ENCODE measurements around the gene PAK4. TPM values are rescaled to one million over a fixed set of nuclear protein-coding genes. Genes with fewer than 3 reads are reported as not detected.

Gene PAK4
- total and polyA plus RNA-seq, 2 of the 8 experiments (the other 6 are each of a cell fraction or from before 2014, with no cell fraction given): 50.7 to 64.4 TPM

DNA sequence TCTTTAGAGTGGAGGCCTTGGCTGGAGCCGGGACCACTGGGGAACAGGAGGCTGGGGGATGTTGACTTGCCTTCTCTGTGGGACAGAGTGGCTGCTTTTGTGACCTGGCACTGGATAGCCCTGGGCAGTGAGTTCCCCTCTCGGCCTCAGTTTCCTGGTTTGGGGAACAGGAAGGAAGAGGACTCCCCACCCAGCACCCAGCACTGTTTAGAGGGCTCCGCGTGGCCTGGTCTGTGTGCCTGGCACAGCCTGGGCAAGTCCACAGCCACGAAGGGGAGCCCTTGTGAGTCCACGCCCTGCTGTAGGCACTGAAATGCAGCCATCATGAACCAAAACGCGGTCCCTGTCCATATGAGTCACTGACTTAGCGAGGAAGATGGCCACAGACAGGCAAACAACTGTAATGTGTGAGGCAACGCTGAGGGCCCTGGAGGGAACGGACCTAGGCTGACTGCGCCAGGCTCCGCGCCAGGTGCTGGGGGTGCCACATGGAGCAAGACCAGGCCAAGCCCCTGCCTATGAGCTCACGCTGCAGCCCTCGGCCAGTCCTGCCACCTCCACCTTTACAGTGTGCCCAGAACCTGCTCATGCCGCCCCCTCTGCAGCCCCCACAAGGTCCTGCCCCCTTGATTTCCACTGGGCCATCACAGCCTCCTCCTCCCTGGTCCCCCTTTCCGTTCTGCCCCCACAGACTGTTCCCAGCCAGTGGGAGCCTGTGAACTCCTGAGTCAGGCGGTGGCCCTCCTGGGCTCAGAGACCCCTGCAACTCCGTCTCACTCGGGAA, 35.5 kb downstream of the PAK4 start (continued):
- TF ChIP-seq, protein P1, sequence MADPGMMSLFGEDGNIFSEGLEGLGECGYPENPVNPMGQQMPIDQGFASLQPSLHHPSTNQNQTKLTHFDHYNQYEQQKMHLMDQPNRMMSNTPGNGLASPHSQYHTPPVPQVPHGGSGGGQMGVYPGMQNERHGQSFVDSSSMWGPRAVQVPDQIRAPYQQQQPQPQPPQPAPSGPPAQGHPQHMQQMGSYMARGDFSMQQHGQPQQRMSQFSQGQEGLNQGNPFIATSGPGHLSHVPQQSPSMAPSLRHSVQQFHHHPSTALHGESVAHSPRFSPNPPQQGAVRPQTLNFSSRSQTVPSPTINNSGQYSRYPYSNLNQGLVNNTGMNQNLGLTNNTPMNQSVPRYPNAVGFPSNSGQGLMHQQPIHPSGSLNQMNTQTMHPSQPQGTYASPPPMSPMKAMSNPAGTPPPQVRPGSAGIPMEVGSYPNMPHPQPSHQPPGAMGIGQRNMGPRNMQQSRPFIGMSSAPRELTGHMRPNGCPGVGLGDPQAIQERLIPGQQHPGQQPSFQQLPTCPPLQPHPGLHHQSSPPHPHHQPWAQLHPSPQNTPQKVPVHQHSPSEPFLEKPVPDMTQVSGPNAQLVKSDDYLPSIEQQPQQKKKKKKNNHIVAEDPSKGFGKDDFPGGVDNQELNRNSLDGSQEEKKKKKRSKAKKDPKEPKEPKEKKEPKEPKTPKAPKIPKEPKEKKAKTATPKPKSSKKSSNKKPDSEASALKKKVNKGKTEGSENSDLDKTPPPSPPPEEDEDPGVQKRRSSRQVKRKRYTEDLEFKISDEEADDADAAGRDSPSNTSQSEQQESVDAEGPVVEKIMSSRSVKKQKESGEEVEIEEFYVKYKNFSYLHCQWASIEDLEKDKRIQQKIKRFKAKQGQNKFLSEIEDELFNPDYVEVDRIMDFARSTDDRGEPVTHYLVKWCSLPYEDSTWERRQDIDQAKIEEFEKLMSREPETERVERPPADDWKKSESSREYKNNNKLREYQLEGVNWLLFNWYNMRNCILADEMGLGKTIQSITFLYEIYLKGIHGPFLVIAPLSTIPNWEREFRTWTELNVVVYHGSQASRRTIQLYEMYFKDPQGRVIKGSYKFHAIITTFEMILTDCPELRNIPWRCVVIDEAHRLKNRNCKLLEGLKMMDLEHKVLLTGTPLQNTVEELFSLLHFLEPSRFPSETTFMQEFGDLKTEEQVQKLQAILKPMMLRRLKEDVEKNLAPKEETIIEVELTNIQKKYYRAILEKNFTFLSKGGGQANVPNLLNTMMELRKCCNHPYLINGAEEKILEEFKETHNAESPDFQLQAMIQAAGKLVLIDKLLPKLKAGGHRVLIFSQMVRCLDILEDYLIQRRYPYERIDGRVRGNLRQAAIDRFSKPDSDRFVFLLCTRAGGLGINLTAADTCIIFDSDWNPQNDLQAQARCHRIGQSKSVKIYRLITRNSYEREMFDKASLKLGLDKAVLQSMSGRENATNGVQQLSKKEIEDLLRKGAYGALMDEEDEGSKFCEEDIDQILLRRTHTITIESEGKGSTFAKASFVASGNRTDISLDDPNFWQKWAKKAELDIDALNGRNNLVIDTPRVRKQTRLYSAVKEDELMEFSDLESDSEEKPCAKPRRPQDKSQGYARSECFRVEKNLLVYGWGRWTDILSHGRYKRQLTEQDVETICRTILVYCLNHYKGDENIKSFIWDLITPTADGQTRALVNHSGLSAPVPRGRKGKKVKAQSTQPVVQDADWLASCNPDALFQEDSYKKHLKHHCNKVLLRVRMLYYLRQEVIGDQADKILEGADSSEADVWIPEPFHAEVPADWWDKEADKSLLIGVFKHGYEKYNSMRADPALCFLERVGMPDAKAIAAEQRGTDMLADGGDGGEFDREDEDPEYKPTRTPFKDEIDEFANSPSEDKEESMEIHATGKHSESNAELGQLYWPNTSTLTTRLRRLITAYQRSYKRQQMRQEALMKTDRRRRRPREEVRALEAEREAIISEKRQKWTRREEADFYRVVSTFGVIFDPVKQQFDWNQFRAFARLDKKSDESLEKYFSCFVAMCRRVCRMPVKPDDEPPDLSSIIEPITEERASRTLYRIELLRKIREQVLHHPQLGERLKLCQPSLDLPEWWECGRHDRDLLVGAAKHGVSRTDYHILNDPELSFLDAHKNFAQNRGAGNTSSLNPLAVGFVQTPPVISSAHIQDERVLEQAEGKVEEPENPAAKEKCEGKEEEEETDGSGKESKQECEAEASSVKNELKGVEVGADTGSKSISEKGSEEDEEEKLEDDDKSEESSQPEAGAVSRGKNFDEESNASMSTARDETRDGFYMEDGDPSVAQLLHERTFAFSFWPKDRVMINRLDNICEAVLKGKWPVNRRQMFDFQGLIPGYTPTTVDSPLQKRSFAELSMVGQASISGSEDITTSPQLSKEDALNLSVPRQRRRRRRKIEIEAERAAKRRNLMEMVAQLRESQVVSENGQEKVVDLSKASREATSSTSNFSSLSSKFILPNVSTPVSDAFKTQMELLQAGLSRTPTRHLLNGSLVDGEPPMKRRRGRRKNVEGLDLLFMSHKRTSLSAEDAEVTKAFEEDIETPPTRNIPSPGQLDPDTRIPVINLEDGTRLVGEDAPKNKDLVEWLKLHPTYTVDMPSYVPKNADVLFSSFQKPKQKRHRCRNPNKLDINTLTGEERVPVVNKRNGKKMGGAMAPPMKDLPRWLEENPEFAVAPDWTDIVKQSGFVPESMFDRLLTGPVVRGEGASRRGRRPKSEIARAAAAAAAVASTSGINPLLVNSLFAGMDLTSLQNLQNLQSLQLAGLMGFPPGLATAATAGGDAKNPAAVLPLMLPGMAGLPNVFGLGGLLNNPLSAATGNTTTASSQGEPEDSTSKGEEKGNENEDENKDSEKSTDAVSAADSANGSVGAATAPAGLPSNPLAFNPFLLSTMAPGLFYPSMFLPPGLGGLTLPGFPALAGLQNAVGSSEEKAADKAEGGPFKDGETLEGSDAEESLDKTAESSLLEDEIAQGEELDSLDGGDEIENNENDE (IDR thresholded peaks at IDR 0.05; ENCODE audit: insufficient replicate concordance, low read length): no peak
